ENCODE measurements around the gene CD274. TPM values are rescaled to one million over a fixed set of nuclear protein-coding genes. Genes with fewer than 3 reads are reported as not detected.

The CD274 gene
- total RNA-seq, 1 donor from 2014 or later: 2.2 TPM

GRCh38 chr9:5514617-5515260 is 64.4 kb downstream of the CD274 start:
- Histone ChIP-seq H3K4me1 (peaks cover 38% of the 10 kb centered on the region), H3K27ac (no peak overlapping the region), H3K27me3 (no peaks in the 10 kb centered on the region), H3K4me3 (no peak overlapping the region), H3K36me3 (no peaks in the 10 kb centered on the region), H3K9me3 (no peaks in the 10 kb centered on the region)
- DNase-seq (ENCODE audit: extremely low spot score in 2 of 2): no peak
- TF ChIP-seq POLR2A (IDR thresholded peaks at IDR 0.05) (no peak), POLR2AphosphoS5 (IDR thresholded peaks at IDR 0.05; ENCODE audit: insufficient read depth in 1 of 2, low read depth in 1 of 2) (no peak), CTCF (IDR thresholded peaks at IDR 0.05) (no peak)
- intact Hi-C loops (cut with DNase I): no loop called here

GRCh38 chr9:5515261-5515650 is 64.9 kb downstream of the CD274 start:
- TF ChIP-seq CTCF (IDR thresholded peaks at IDR 0.05) (no peak), POLR2AphosphoS5 (IDR thresholded peaks at IDR 0.05; ENCODE audit: insufficient read depth in 1 of 2, low read depth in 1 of 2) (no peak), POLR2A (IDR thresholded peaks at IDR 0.05) (no peak)
- Histone ChIP-seq H3K9me3 (no peaks in the 10 kb centered on the region), H3K4me1 (peaks cover 34% of the 10 kb centered on the region), H3K27ac (no peak overlapping the region), H3K4me3 (no peak overlapping the region), H3K36me3 (no peaks in the 10 kb centered on the region), H3K27me3 (no peaks in the 10 kb centered on the region)
- no peak for DNase-seq (ENCODE audit: extremely low spot score in 2 of 2)
- intact Hi-C loops (cut with DNase I): no loop called here

- TF ChIP-seq CTCF (IDR thresholded peaks at IDR 0.05): no peak
- no peak for TF ChIP-seq POLR2AphosphoS5 (IDR thresholded peaks at IDR 0.05; ENCODE audit: insufficient read depth in 1 of 2, low read depth in 1 of 2)
- TF ChIP-seq POLR2A (IDR thresholded peaks at IDR 0.05): no peak
- Histone ChIP-seq H3K36me3 (no peaks in the 10 kb centered on the region), H3K4me3 (no peak overlapping the region), H3K27ac (no peak overlapping the region), H3K9me3 (no peaks in the 10 kb centered on the region), H3K4me1 (peaks cover 22% of the 10 kb centered on the region), H3K27me3 (no peaks in the 10 kb centered on the region)
- intact Hi-C loops (cut with DNase I): no loop called here
- DNase-seq (ENCODE audit: extremely low spot score in 2 of 2): no peak
These were observed 66.3 kb downstream of the CD274 start for GRCh38 chr9:5516453-5517220.

- Histone ChIP-seq H3K27ac (no peak overlapping the region), H3K4me1 (peaks cover 13% of the 10 kb centered on the region), H3K4me3 (no peak overlapping the region), H3K27me3 (no peaks in the 10 kb centered on the region), H3K9me3 (no peaks in the 10 kb centered on the region), H3K36me3 (no peaks in the 10 kb centered on the region)
- intact Hi-C loops (cut with DNase I): no loop called here
- DNase-seq (ENCODE audit: extremely low spot score in 2 of 2): no peak
- TF ChIP-seq POLR2AphosphoS5 (IDR thresholded peaks at IDR 0.05; ENCODE audit: insufficient read depth in 1 of 2, low read depth in 1 of 2): no peak
- TF ChIP-seq POLR2A (IDR thresholded peaks at IDR 0.05): no peak
- no peak for TF ChIP-seq CTCF (IDR thresholded peaks at IDR 0.05)
These were observed 68.0 kb downstream of the CD274 start for GRCh38 chr9:5518171-5518936.

All from vagina (tissue), 2 donors.